ENCODE measurements around the gene KIF6. TPM values are rescaled to one million over a fixed set of nuclear protein-coding genes. Genes with fewer than 3 reads are reported as not detected.

The KIF6 gene
- total RNA-seq, 1 donor from 2014 or later: not detected

- Mint-ChIP-seq H3K4me1 (no peaks in the 10 kb centered on the region), H3K36me3 (ENCODE audit: low read depth) (no peaks in the 10 kb centered on the region), H3K9me3 (no peaks in the 10 kb centered on the region), H3K27ac (no peak overlapping the region), H3K27me3 (peaks cover 17% of the 10 kb centered on the region), H3K4me3 (no peak overlapping the region)
- DNase-seq: no peak
- ATAC-seq (ENCODE audit: low read depth): no peak
- TF ChIP-seq CTCF (IDR thresholded peaks at IDR 0.05): no peak
- intact Hi-C loops (cut with micrococcal nuclease): no loop called here
- ChIA-PET CTCF (no interaction called here), POLR2A (no interaction called here)
Measured at GRCh38 chr6:39446909-39447308, 278.3 kb downstream of the KIF6 start.

- Mint-ChIP-seq H3K27ac (no peak overlapping the region), H3K4me1 (no peaks in the 10 kb centered on the region), H3K4me3 (no peak overlapping the region), H3K36me3 (ENCODE audit: low read depth) (no peaks in the 10 kb centered on the region), H3K27me3 (peaks cover 17% of the 10 kb centered on the region), H3K9me3 (no peaks in the 10 kb centered on the region)
- intact Hi-C loops (cut with micrococcal nuclease): no loop called here
- ATAC-seq (ENCODE audit: low read depth): no peak
- POLR2A ChIA-PET: interaction anchor here (0.6 kb wide), 1 partner anchor 8 kb away, joined by 3 read pairs; no protein-coding TSS in a partner anchor
- no peak for TF ChIP-seq CTCF (IDR thresholded peaks at IDR 0.05)
- DNase-seq: no peak
- CTCF ChIA-PET: interaction anchor here (0.6 kb wide), 1 partner anchor 80 kb away, joined by 3 read pairs; no protein-coding TSS in a partner anchor
Measured at GRCh38 chr6:39445667-39446066, 279.5 kb downstream of the KIF6 start.

GRCh38 chr6:39444479-39445019 is 280.7 kb downstream of the KIF6 start:
- no peak for ATAC-seq (ENCODE audit: low read depth)
- Mint-ChIP-seq H3K27ac (no peak overlapping the region), H3K4me3 (no peak overlapping the region), H3K4me1 (no peaks in the 10 kb centered on the region), H3K9me3 (no peaks in the 10 kb centered on the region), H3K27me3 (peaks cover 16% of the 10 kb centered on the region), H3K36me3 (ENCODE audit: low read depth) (no peaks in the 10 kb centered on the region)
- TF ChIP-seq CTCF (IDR thresholded peaks at IDR 0.05): no peak
- intact Hi-C loops (cut with micrococcal nuclease): no loop called here
- ChIA-PET CTCF (no interaction called here), POLR2A (no interaction called here)
- no peak for DNase-seq

GRCh38 chr6:39441986-39442385 is 283.2 kb downstream of the KIF6 start:
- DNase-seq: no peak
- Mint-ChIP-seq H3K27me3 (peaks cover 3% of the 10 kb centered on the region), H3K27ac (no peak overlapping the region), H3K4me1 (no peaks in the 10 kb centered on the region), H3K36me3 (ENCODE audit: low read depth) (no peaks in the 10 kb centered on the region), H3K9me3 (peaks cover 3% of the 10 kb centered on the region), H3K4me3 (no peak overlapping the region)
- TF ChIP-seq CTCF (IDR thresholded peaks at IDR 0.05): no peak
- intact Hi-C loops (cut with micrococcal nuclease): no loop called here
- no peak for ATAC-seq (ENCODE audit: low read depth)
- ChIA-PET POLR2A (no interaction called here), CTCF (no interaction called here)

GRCh38 chr6:39441301-39441700 is 283.9 kb downstream of the KIF6 start:
- ChIA-PET CTCF (no interaction called here), POLR2A (no interaction called here)
- TF ChIP-seq CTCF (IDR thresholded peaks at IDR 0.05): no peak
- Mint-ChIP-seq H3K27ac (no peak overlapping the region), H3K4me3 (no peak overlapping the region), H3K27me3 (peaks cover 3% of the 10 kb centered on the region), H3K4me1 (no peaks in the 10 kb centered on the region), H3K9me3 (peaks cover 8% of the 10 kb centered on the region), H3K36me3 (ENCODE audit: low read depth) (no peaks in the 10 kb centered on the region)
- intact Hi-C loops (cut with micrococcal nuclease): no loop called here
- ATAC-seq (ENCODE audit: low read depth): no peak
- DNase-seq: no peak
